ENCODE results near the gene CALCOCO1. TPM values are rescaled to one million over a fixed set of nuclear protein-coding genes. Genes with fewer than 3 reads are reported as not detected.

CALCOCO1 gene
- total and polyA plus RNA-seq, 2 experiments from 2014 or later = 71.3 to 74.4 TPM

GRCh38 chr12:53677800-53678148, 49.5 kb downstream of the CALCOCO1 start:
- no peaks in the 10 kb centered on the region for H3K9me3 ChIP-seq (ENCODE audit: low read depth)
- H3K4me2 ChIP-seq = peak overlapping the region; percentile 85
- H3K36me3 ChIP-seq (replicated peaks; ENCODE audit: insufficient read depth, low read depth) = no peaks in the 10 kb centered on the region
- WGBS (ENCODE audit: low lambda C conversion rate, missing lambda C conversion rate) = 55% methylated on average over 5 of the region's 5 CpGs
- peaks cover 19% of the 10 kb centered on the region for H3K79me2 ChIP-seq
- H2AFZ ChIP-seq = peak overlapping the region; percentile 93
- H3K27me3 ChIP-seq = peaks cover 8% of the 10 kb centered on the region
- H4K20me1 ChIP-seq (ENCODE audit: insufficient read depth, poor library complexity, severe bottlenecking) = no peaks in the 10 kb centered on the region
- no peak overlapping the region for H3K4me3 ChIP-seq
- no peak for DNase-seq (ENCODE audit: low spot score)
- H3K27ac ChIP-seq = peak overlapping the region; percentile 90
- H3K9me2 ChIP-seq (replicated peaks; ENCODE audit: insufficient read depth) = no peaks in the 10 kb centered on the region
- peaks cover 29% of the 10 kb centered on the region for H3K4me1 ChIP-seq (ENCODE audit: insufficient read depth)
- TF ChIP-seq EZH2 (IDR thresholded peaks at IDR 0.05; ENCODE audit: borderline replicate concordance) (no peak), CTCF (IDR thresholded peaks at IDR 0.05; ENCODE audit: poor library complexity) (no peak), EZH2phosphoT487 (IDR thresholded peaks at IDR 0.05; ENCODE audit: low read depth, severe bottlenecking, unreplicated experiment) (no peak)

- Histone ChIP-seq H3K27me3 (peaks cover 8% of the 10 kb centered on the region), H3K79me2 (peaks cover 24% of the 10 kb centered on the region), H2AFZ (peak overlapping the region; percentile 93), H3K27ac (peak overlapping the region; percentile 90), H3K4me1 (ENCODE audit: insufficient read depth) (peaks cover 29% of the 10 kb centered on the region), H3K9me3 (ENCODE audit: low read depth) (no peaks in the 10 kb centered on the region), H4K20me1 (ENCODE audit: insufficient read depth, poor library complexity, severe bottlenecking) (no peaks in the 10 kb centered on the region), H3K4me2 (peak overlapping the region; percentile 85), H3K9me2 (replicated peaks; ENCODE audit: insufficient read depth) (no peaks in the 10 kb centered on the region), H3K4me3 (peak overlapping the region; percentile 35), H3K36me3 (replicated peaks; ENCODE audit: insufficient read depth, low read depth) (no peaks in the 10 kb centered on the region)
- TF ChIP-seq EZH2phosphoT487 (IDR thresholded peaks at IDR 0.05; ENCODE audit: low read depth, severe bottlenecking, unreplicated experiment) (no peak), EZH2 (IDR thresholded peaks at IDR 0.05; ENCODE audit: borderline replicate concordance) (no peak), CTCF (IDR thresholded peaks at IDR 0.05; ENCODE audit: poor library complexity) (no peak)
- WGBS (ENCODE audit: low lambda C conversion rate, missing lambda C conversion rate) = 7% methylated on average over 48 of the region's 51 CpGs
- no peak for DNase-seq (ENCODE audit: low spot score)
Observed at GRCh38 chr12:53677016-53677799, 50.0 kb downstream of the CALCOCO1 start.

- Histone ChIP-seq H4K20me1 (ENCODE audit: insufficient read depth, poor library complexity, severe bottlenecking) (no peaks in the 10 kb centered on the region), H2AFZ (peak overlapping the region; percentile 93), H3K4me1 (ENCODE audit: insufficient read depth) (peaks cover 29% of the 10 kb centered on the region), H3K9me3 (ENCODE audit: low read depth) (no peaks in the 10 kb centered on the region), H3K4me3 (peak overlapping the region; percentile 35), H3K4me2 (peak overlapping the region; percentile 85), H3K27ac (peak overlapping the region; percentile 90), H3K9me2 (replicated peaks; ENCODE audit: insufficient read depth) (no peaks in the 10 kb centered on the region), H3K79me2 (peaks cover 26% of the 10 kb centered on the region), H3K27me3 (peaks cover 8% of the 10 kb centered on the region), H3K36me3 (replicated peaks; ENCODE audit: insufficient read depth, low read depth) (no peaks in the 10 kb centered on the region)
- WGBS (ENCODE audit: low lambda C conversion rate, missing lambda C conversion rate) = 26% methylated on average over 12 of the region's 15 CpGs
- TF ChIP-seq EZH2 (IDR thresholded peaks at IDR 0.05; ENCODE audit: borderline replicate concordance) (no peak), EZH2phosphoT487 (IDR thresholded peaks at IDR 0.05; ENCODE audit: low read depth, severe bottlenecking, unreplicated experiment) (no peak), CTCF (IDR thresholded peaks at IDR 0.05; ENCODE audit: poor library complexity) (no peak)
- DNase-seq (ENCODE audit: low spot score) = peak; percentile 35
Observed at GRCh38 chr12:53676656-53677015, 50.6 kb downstream of the CALCOCO1 start.

All from hepatocyte (in vitro differentiated cells).